Smooth muscle cell (in vitro differentiated cells): ENCODE measurements around the gene TMEM106C. TPM values are rescaled to one million over a fixed set of nuclear protein-coding genes. Genes with fewer than 3 reads are reported as not detected.

Experiments
- DNase-seq: peaks from one replicate; lab custom pipeline; 2025; ENCODE audit not compliant: unreplicated experiment; lab: John Stamatoyannopoulos, UW
- H2AFZ ChIP-seq: fragments of 200-600 bp; sonication (generic); 2 replicates; pipeline ENCODE4 v1.6.0; 2016; ENCODE audit warnings: antibody characterized with exemption, low read depth, mild to moderate bottlenecking
- H3F3A ChIP-seq: fragments of 200-600 bp; sonication (generic); 2 replicates; pipeline ENCODE4 v1.6.0; 2017; ENCODE audit warnings: antibody characterized with exemption, low read depth
- H3K27ac ChIP-seq: fragments of 200-600 bp; sonication (generic); 2 replicates; pipeline ENCODE4 v1.5.1; 2016; ENCODE audit warnings: low read depth, mild to moderate bottlenecking
- H3K27me3 ChIP-seq: fragments of 200-600 bp; sonication (generic); 2 replicates; pipeline ENCODE4 v1.6.1; 2016; ENCODE audit warnings: low read depth, mild to moderate bottlenecking
- H3K36me3 ChIP-seq: fragments of 200-600 bp; sonication (generic); 2 replicates; pipeline ENCODE4 v1.5.1; 2016; ENCODE audit warnings: low read depth
- H3K4me1 ChIP-seq: fragments of 200-600 bp; sonication (generic); 2 replicates; pipeline ENCODE4 v1.5.1; 2016; ENCODE audit warnings: low read depth
- H3K4me2 ChIP-seq: fragments of 200-600 bp; sonication (generic); 2 replicates; pipeline ENCODE4 v1.6.0; 2016; ENCODE audit warnings: mild to moderate bottlenecking
- H3K4me3 ChIP-seq: fragments of 200-600 bp; sonication (generic); 2 replicates; pipeline ENCODE4 v1.5.1; 2016; ENCODE audit warnings: mild to moderate bottlenecking
- H3K79me2 ChIP-seq: fragments of 200-600 bp; sonication (generic); 2 replicates; pipeline ENCODE4 v1.6.0; 2016; ENCODE audit warnings: low read depth, mild to moderate bottlenecking
- H3K9ac ChIP-seq: fragments of 200-600 bp; sonication (generic); 2 replicates; pipeline ENCODE4 v1.6.0; 2016; ENCODE audit warnings: low read depth
- H3K9me3 ChIP-seq: fragments of 200-600 bp; sonication (generic); replicated peaks from 2 replicates; pipeline ENCODE4 v1.5.1; 2016; ENCODE audit warnings: low read depth
- H4K20me1 ChIP-seq: fragments of 200-600 bp; sonication (generic); 2 replicates; pipeline ENCODE4 v1.6.0; 2016; ENCODE audit warnings: low read depth
- WGBS: methylation state at CpG from one replicate; pipeline ENCODE4 v1.1.7; 2016; ENCODE audit warnings: low lambda C conversion rate; 5-methylcytosine and 5-hydroxymethylcytosine counted together
- polyA plus RNA-seq: library from polyadenylated mRNA; unstranded; fragments of >200 nt; fragmentation: Nextera tagmentation; extraction: Ambion mirVana; gene quantifications from 2 replicates; pipeline ENCODE4 v1.2.1, GENCODE V29; 2016
- total RNA-seq: library from RNA; depleted of rRNA; stranded (reverse); fragments of >200 nt; gene quantifications from 2 replicates; pipeline ENCODE4 v1.2.3, GENCODE V29; 2014
- TF ChIP-seq, protein P1 (sequence below): fragments of 200-600 bp; sonication (generic); IDR thresholded peaks from 2 replicates; pipeline ENCODE4 v1.5.1; 2017; ENCODE audit warnings: borderline replicate concordance, mild to moderate bottlenecking, antibody characterized with exemption; ENCODE audit not compliant: insufficient read depth, poor library complexity, severe bottlenecking

TMEM106C gene
- total and polyA plus RNA-seq, 2 experiments from 2014 or later: 42.7 to 58.9 TPM

DNA sequence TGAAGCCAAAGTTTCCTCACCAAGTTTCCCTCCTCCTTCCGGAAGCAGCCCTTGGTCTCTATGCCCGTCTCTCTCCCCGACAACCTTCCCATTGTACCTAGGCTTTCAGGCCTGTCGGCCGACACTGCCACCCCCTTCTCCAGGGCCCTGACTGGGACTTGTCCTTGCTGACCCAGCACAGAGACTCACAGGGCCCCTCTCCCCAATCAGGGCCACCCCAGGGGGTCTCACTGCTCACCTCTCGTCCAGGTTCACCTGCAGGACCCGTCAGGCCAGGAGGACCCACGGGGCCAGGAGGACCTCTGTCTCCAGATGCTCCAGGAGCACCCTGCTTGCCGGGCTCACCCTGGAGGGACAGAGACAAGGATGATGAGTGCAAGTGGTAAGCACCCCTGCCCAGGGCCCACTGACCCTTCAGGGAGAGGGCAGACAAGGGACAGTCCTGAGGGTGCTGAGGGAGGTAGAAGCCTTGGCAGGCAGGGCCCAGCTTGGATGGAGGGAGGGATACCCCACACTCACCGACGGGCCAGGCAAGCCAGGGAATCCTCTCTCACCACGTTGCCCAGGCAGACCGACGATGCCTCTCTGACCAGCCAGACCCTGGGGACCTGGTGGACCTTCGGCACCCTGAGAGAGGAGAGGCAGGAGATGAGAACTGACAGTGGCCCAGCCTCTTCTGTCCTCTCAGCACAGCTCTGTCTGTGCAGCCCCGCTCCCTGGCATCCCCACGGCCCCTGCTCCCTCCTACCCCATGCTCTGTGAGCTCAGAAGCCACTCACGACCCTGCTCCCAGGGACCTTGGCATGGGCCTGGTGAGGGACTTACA, 14.6 kb downstream of the TMEM106C start:
- Histone ChIP-seq H2AFZ (no peak overlapping the region), H3K9me3 (no peaks in the 10 kb centered on the region), H4K20me1 (no peaks in the 10 kb centered on the region), H3F3A (no peaks in the 10 kb centered on the region), H3K27me3 (no peaks in the 10 kb centered on the region), H3K79me2 (no peaks in the 10 kb centered on the region), H3K4me2 (no peak overlapping the region), H3K9ac (no peak overlapping the region), H3K36me3 (no peaks in the 10 kb centered on the region), H3K27ac (no peak overlapping the region), H3K4me1 (no peaks in the 10 kb centered on the region), H3K4me3 (no peak overlapping the region)
- TF ChIP-seq, protein P1, sequence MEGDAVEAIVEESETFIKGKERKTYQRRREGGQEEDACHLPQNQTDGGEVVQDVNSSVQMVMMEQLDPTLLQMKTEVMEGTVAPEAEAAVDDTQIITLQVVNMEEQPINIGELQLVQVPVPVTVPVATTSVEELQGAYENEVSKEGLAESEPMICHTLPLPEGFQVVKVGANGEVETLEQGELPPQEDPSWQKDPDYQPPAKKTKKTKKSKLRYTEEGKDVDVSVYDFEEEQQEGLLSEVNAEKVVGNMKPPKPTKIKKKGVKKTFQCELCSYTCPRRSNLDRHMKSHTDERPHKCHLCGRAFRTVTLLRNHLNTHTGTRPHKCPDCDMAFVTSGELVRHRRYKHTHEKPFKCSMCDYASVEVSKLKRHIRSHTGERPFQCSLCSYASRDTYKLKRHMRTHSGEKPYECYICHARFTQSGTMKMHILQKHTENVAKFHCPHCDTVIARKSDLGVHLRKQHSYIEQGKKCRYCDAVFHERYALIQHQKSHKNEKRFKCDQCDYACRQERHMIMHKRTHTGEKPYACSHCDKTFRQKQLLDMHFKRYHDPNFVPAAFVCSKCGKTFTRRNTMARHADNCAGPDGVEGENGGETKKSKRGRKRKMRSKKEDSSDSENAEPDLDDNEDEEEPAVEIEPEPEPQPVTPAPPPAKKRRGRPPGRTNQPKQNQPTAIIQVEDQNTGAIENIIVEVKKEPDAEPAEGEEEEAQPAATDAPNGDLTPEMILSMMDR: no peak
- DNase-seq: no peak
- 89% methylated on average over 18 of the region's 18 CpGs for WGBS

DNA sequence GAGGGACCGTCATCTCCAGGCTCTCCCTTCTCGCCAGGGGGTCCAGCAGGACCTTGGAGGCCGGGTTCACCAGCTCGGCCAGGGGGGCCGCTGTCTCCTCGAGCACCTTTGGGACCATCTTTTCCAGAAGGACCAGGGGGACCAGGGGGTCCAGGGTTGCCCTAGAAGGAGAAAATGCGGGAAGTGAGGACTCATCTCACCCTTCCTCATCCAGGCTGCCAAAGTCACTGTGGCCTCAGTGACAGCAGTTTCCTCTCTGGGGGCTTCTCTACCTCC, 15.1 kb downstream of the TMEM106C start:
- H3K4me3 ChIP-seq: no peak overlapping the region
- H3K4me1 ChIP-seq: no peaks in the 10 kb centered on the region
- no peak overlapping the region for H3K27ac ChIP-seq
- no peaks in the 10 kb centered on the region for H3F3A ChIP-seq
- H3K4me2 ChIP-seq: no peak overlapping the region
- 97% methylated on average over 7 of the region's 7 CpGs for WGBS
- DNase-seq: no peak
- TF ChIP-seq, protein P1: no peak
- H3K9ac ChIP-seq: no peak overlapping the region
- H3K79me2 ChIP-seq: no peaks in the 10 kb centered on the region
- no peak overlapping the region for H2AFZ ChIP-seq
- H3K36me3 ChIP-seq: no peaks in the 10 kb centered on the region
- no peaks in the 10 kb centered on the region for H3K27me3 ChIP-seq
- H3K9me3 ChIP-seq: no peaks in the 10 kb centered on the region
- no peaks in the 10 kb centered on the region for H4K20me1 ChIP-seq

DNA sequence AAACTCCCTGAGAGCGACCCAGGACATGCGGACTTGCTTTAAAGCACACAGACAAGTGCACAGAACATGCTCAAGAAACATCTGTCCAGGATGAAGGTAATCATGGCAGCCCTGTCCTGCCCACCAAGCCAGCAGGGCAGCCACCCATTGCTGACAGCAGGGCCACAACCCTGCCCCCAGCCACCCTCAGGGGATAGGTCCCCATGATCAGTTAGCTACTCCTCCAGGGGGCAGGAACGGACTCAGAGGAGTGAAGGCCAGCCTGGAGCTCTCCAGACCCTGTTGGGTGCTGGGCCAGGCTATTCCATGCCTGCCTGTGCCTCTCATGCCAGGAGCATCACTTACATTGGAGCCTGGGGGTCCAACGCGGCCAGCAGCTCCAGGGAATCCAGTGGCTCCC, 15.8 kb downstream of the TMEM106C start:
- TF ChIP-seq, protein P1: no peak
- H3K27me3 ChIP-seq: no peaks in the 10 kb centered on the region
- 90% methylated on average over 5 of the region's 5 CpGs for WGBS
- no peak overlapping the region for H3K9ac ChIP-seq
- no peak overlapping the region for H3K4me2 ChIP-seq
- no peaks in the 10 kb centered on the region for H4K20me1 ChIP-seq
- H3K79me2 ChIP-seq: no peaks in the 10 kb centered on the region
- no peaks in the 10 kb centered on the region for H3K9me3 ChIP-seq
- no peaks in the 10 kb centered on the region for H3F3A ChIP-seq
- no peak overlapping the region for H3K27ac ChIP-seq
- no peak for DNase-seq
- no peaks in the 10 kb centered on the region for H3K4me1 ChIP-seq
- no peak overlapping the region for H3K4me3 ChIP-seq
- no peak overlapping the region for H2AFZ ChIP-seq
- no peaks in the 10 kb centered on the region for H3K36me3 ChIP-seq

DNA sequence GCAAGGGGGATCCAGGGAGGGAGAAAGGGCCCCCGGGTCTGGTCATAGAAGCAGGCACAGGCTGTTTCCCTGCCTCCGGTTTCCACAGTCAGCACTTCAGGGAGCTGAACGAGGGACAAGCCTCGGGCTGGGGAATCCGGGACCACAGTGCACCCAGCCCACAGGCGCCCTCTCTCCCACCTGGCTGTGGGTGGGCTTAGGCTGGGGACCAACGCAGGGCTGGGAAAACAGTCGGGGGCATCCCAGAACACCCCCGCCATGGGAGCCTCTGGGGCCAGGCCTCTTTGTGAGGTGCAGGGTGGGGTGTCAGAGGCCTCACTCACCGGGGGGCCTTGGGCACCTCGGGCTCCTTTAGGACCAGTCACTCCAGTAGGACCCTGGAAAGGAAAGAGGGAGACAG, 16.3 kb downstream of the TMEM106C start:
- H3F3A ChIP-seq: no peaks in the 10 kb centered on the region
- TF ChIP-seq, protein P1: no peak

More for the DNA sequence above, 16.3 kb downstream of the TMEM106C start:
- H2AFZ ChIP-seq: no peak overlapping the region
- H3K4me3 ChIP-seq: no peak overlapping the region
- no peak overlapping the region for H3K27ac ChIP-seq
- no peaks in the 10 kb centered on the region for H3K79me2 ChIP-seq
- H4K20me1 ChIP-seq: no peaks in the 10 kb centered on the region
- peak overlapping the region; percentile 64 for H3K4me2 ChIP-seq
- H3K36me3 ChIP-seq: no peaks in the 10 kb centered on the region
- DNase-seq: no peak
- H3K4me1 ChIP-seq: no peaks in the 10 kb centered on the region
- H3K9me3 ChIP-seq: no peaks in the 10 kb centered on the region
- 84% methylated on average over 11 of the region's 11 CpGs for WGBS
- H3K27me3 ChIP-seq: no peaks in the 10 kb centered on the region
- no peak overlapping the region for H3K9ac ChIP-seq
